GM18502 (cell line): Measurements from ENCODE around the gene STPG2.
"Not testable (repeated sequence)": the region's sequence is repeated elsewhere in the genome, so short reads cannot be mapped to it uniquely, and the experiment has no call there.

Experiments used
- ATAC-seq: cut with Tn5 transposase; IDR thresholded peaks from one replicate; pipeline ENCODE4 v1.9.1; 2021; ENCODE audit warnings: mild to moderate bottlenecking; ENCODE audit not compliant: unreplicated experiment, poor library complexity

STPG2 gene

DNA sequence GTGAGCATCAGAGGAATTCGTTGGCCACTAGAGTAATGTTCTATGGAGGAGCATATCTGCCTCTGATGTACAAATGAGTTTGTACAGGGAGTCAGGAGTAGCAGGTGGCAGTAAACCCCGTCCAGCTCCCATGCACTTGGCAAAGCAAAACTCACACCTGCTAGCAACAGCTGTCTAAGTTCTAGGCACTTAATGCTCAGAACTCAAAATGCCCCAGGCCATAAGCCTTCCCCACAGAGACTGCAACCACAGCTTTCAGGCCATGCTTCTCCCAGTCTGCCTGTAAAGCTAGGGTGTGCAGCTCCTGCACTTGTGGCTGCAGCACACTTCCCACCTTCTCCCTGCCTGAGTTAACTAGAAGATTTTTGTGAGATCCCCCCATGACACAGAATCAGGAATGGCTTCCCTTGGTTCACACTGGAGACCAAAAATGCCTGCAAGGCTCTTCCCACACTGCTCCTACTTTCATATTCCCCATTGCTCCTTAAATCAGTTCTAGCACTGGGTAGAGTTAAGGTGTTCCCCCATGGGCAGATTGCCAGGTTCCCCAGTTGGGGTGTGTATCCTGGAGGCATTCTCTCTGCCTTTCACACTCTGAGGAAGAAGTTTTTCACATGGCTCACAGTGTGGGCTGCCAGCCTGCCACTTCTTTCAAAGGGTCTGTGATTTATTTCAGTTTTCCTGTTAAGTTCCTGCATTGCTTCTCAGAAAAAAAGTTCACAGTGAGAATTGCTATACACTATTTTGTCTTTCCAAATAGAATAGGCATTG lies 189.9 kb downstream of the STPG2 start:
- ATAC-seq, result no peak

- ATAC-seq, result no peak
These were observed 190.5 kb downstream of the STPG2 start for GRCh38 chr4:97952763-97953162.

- ATAC-seq, result no peak
These were observed 192.4 kb downstream of the STPG2 start for GRCh38 chr4:97950836-97951235.

GRCh38 chr4:97942951-97943350 lies 200.3 kb downstream of the STPG2 start:
- no peak for ATAC-seq

GRCh38 chr4:97942137-97942536 lies 201.1 kb downstream of the STPG2 start:
- no peak for ATAC-seq

DNA sequence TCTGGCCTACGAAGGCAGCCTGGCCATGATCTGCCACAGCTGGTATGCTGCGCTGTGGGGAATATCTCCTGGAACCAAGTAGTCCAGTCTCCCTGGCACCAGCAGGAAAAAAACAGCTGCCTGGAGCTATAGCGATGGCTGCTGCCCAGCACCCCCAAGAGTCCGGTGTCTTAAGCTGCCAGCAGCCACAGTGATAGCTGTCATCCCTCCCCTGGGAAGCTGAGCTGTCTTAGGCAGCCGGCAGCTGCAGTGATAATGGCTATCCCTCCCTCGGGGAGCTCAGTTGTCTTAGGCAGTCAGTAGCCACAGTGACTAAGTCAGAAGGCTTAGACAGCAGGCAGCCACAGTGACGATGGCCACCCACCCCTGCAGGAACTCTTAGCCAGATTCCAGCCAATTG lies 205.1 kb downstream of the STPG2 start:
- ATAC-seq, result no peak

DNA sequence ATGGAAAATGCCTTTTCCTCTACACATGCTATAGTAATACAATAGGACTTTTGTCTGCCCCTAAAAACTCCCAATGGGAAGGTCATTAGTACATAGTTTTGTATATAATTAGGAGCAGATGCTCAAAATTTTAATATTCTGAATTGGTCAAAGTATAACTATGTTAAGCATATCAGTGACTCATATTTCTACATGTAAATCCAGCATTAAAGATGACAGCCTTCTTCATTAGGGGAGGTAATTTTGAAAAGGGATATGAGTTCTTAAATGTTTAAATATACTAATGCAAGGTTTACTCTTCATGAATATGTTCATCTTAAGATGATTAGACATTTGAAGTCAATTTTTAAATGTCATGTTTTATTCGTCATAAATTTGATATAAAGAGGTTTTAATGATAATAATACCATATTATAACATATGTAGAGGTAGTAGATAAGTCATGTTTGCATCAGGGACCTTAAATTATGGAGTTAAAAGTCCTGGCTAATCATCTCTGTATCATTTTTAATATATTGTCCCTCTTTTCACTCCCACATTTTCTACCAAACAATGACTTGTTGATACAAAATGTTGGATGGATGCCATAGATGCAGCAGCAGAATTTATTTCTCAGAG lies 218.8 kb downstream of the STPG2 start:
- ATAC-seq, result no peak

DNA sequence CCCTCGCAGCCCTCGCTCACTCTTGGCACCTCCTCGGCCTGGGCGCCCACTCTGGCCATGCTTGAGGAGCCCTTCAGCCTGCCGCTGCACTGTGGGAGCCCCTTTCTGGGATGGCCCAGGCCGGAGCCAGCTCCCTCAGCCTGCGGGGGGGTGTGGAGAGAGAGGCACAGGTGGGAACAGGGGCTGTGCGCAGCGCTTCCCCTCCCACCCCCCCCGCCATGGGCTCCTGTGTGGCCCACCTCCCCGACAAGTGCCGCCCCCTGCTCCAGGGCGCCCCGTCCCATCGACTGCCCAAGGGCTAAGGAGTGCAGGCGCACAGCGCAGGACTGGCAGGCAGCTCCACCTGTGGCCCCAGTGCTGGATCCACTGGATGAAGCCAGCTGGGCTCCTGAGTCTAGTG lies 220.2 kb downstream of the STPG2 start:
- ATAC-seq, result no peak

GRCh38 chr4:97917115-97917514 lies 226.2 kb downstream of the STPG2 start:
- ATAC-seq, result no peak

GRCh38 chr4:97912156-97912555 lies 231.1 kb downstream of the STPG2 start:
- no peak for ATAC-seq

- ATAC-seq, result no peak
These were observed 231.9 kb downstream of the STPG2 start for GRCh38 chr4:97911236-97911906.

GRCh38 chr4:97910005-97910404 lies 233.3 kb downstream of the STPG2 start:
- ATAC-seq, result no peak

- ATAC-seq, result not testable (repeated sequence)
These were observed 239.7 kb downstream of the STPG2 start for GRCh38 chr4:97903436-97904189.

DNA sequence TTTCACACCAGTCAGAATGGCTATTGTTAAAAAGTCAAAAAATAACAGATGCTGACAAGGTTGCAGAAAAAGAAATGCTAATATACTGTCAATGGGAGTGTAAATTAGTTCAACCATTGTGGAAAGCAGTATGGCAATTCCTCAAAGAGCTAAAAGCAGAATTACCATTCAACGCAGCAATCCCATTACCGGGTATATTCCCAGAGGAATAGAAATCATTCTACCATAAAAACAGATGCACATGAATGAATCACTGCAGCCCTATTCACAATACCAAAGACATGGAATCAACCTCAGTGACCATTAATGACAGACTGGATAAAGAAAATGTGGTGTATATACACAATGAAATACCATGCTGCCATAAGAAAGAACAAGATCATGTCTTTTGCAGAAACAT lies 243.0 kb downstream of the STPG2 start:
- ATAC-seq, result no peak

DNA sequence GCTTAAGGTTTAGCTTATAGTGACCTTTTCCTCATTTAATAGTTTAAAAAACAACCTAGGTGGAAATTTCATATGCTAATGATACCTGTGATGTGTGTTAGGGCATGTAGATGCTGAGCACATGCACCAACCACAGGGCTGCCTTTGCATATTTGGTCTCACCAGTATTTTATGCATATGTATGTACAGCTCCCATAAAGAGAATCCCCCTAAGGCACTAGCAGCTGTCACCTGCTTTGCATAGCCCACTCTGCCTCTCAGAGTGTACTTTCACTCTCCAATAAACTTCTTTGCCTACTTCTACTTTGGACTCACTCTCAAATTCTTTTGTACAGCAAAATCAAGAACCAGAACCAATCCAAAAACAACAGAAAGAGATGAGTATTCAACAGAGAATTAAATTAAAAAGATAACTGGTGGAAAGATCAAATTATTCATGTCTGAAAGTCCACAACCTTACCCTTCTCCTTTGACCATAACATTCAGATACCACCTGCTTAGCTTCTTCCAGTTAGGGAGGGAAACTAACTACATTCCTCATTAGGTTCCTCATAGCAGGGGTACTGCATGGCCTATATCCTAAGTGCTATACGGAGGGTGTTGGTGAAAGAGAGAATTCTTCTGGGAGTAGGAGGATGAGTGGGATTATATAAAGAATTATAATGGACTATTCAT lies 250.5 kb downstream of the STPG2 start:
- no peak for ATAC-seq

- no peak for ATAC-seq
These were observed 263.3 kb downstream of the STPG2 start for GRCh38 chr4:97879942-97880341.

DNA sequence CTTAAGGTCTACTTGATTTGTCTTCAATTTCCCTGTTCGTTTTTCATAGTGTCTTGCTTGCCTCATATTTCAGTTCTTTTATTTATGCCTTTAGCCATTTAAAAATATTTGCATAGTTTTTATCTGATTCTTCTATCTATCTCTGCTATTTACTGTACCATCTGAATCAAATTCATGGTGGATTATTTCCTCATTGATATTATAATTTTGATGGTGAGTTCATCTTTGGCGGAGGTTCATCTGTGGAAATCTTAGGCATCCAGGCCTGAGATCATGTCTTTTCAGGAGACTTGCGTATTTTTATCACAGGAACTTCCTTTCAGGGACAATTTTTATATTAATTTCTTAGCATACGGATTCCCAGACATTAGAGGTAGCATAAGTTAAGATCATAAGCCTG lies 275.2 kb downstream of the STPG2 start:
- ATAC-seq, result no peak

GRCh38 chr4:97867557-97868091 lies 275.7 kb downstream of the STPG2 start:
- ATAC-seq, result no peak

GRCh38 chr4:97866821-97867556 lies 276.3 kb downstream of the STPG2 start:
- no peak for ATAC-seq
